ENCODE results near the gene KDELR3.

Gene KDELR3

GRCh38 chr22:38461057-38461413 lies 6.9 kb upstream of the KDELR3 start:
- no peaks in the 10 kb centered on the region for H3K36me3 ChIP-seq (ENCODE audit: control insufficient read depth in 1 of 2, insufficient read depth in 2 of 2, low read length in 2 of 2)
- H3K4me3 ChIP-seq (ENCODE audit: low read depth, low read length), result no peak overlapping the region
- H3K9me3 ChIP-seq (ENCODE audit: insufficient read depth, low read depth, low read length), result peaks cover 2% of the 10 kb centered on the region
- no peak overlapping the region for H4K12ac ChIP-seq (ENCODE audit: low read depth, low read length)
- H3K27me3 ChIP-seq (ENCODE audit: insufficient read depth, low read length), result no peaks in the 10 kb centered on the region
- H4K91ac ChIP-seq (ENCODE audit: low read depth, low read length), result no peak overlapping the region
- no peak overlapping the region for H3K14ac ChIP-seq (ENCODE audit: low read length)
- H4K8ac ChIP-seq (ENCODE audit: low read depth, low read length), result no peak overlapping the region
- no peak overlapping the region for H2BK5ac ChIP-seq (ENCODE audit: low read depth, low read length, poor library complexity)
- H2AFZ ChIP-seq (ENCODE audit: insufficient read depth, low read length, poor library complexity), result no peak overlapping the region
- no peak overlapping the region for H3K23ac ChIP-seq (ENCODE audit: low read length)
- H2BK120ac ChIP-seq (ENCODE audit: insufficient read depth, low read length, poor library complexity), result no peak overlapping the region
- H3K4me1 ChIP-seq (ENCODE audit: control insufficient read depth in 1 of 2, insufficient read depth in 2 of 2, low read length in 2 of 2), result peaks cover 0 to 9% of the 10 kb centered on the region in 2 experiments
- DNase-seq, result no peak
- no peaks in the 10 kb centered on the region for H3K79me2 ChIP-seq (ENCODE audit: control insufficient read depth, insufficient read depth, low read length, poor library complexity)
- H2AK5ac ChIP-seq (ENCODE audit: low read length), result no peak overlapping the region
- no peak overlapping the region for H3K4ac ChIP-seq (ENCODE audit: low read depth, low read length)
- H3K4me2 ChIP-seq (ENCODE audit: low read length), result peak overlapping the region; percentile 22
- H3K79me1 ChIP-seq (ENCODE audit: low read length), result no peaks in the 10 kb centered on the region
- no CpG with 5 or more reads among the region's 9 CpGs for WGBS (ENCODE audit: extremely low coverage, insufficient coverage, insufficient read length)
- no peak overlapping the region for H3K27ac ChIP-seq (ENCODE audit: low read depth, low read length)
- no peak overlapping the region for H3K9ac ChIP-seq (ENCODE audit: low read length)
- no peak overlapping the region for H3K18ac ChIP-seq (ENCODE audit: low read length)
- no peak overlapping the region for H2BK12ac ChIP-seq (ENCODE audit: low read length)

- peak; percentile 68 to 86 for DNase-seq
- Histone ChIP-seq H3K36me3 (ENCODE audit: control insufficient read depth in 1 of 2, insufficient read depth in 2 of 2, low read length in 2 of 2) (no peaks in the 10 kb centered on the region), H3K18ac (ENCODE audit: low read length) (no peak overlapping the region), H3K4me1 (ENCODE audit: control insufficient read depth in 1 of 2, insufficient read depth in 2 of 2, low read length in 2 of 2) (peaks cover 0 to 9% of the 10 kb centered on the region in 2 experiments), H4K8ac (ENCODE audit: low read depth, low read length) (no peak overlapping the region), H3K9ac (ENCODE audit: low read length) (no peak overlapping the region), H3K9me3 (ENCODE audit: insufficient read depth, low read depth, low read length) (peaks cover 2% of the 10 kb centered on the region), H3K23ac (ENCODE audit: low read length) (no peak overlapping the region), H3K14ac (ENCODE audit: low read length) (no peak overlapping the region), H3K4me3 (ENCODE audit: low read depth, low read length) (no peak overlapping the region), H3K27me3 (ENCODE audit: insufficient read depth, low read length) (no peaks in the 10 kb centered on the region), H2AFZ (ENCODE audit: insufficient read depth, low read length, poor library complexity) (no peak overlapping the region), H3K4me2 (ENCODE audit: low read length) (peak overlapping the region; percentile 22), H2AK5ac (ENCODE audit: low read length) (no peak overlapping the region), H4K91ac (ENCODE audit: low read depth, low read length) (no peak overlapping the region), H3K4ac (ENCODE audit: low read depth, low read length) (no peak overlapping the region), H2BK120ac (ENCODE audit: insufficient read depth, low read length, poor library complexity) (no peak overlapping the region), H3K79me2 (ENCODE audit: control insufficient read depth, insufficient read depth, low read length, poor library complexity) (no peaks in the 10 kb centered on the region), H2BK5ac (ENCODE audit: low read depth, low read length, poor library complexity) (no peak overlapping the region), H2BK12ac (ENCODE audit: low read length) (no peak overlapping the region), H3K79me1 (ENCODE audit: low read length) (no peaks in the 10 kb centered on the region), H4K12ac (ENCODE audit: low read depth, low read length) (no peak overlapping the region), H3K27ac (ENCODE audit: low read depth, low read length) (no peak overlapping the region)
- no CpG with 5 or more reads among the region's 51 CpGs for WGBS (ENCODE audit: extremely low coverage, insufficient coverage, insufficient read length)
Measured at GRCh38 chr22:38461414-38462081, 6.3 kb upstream of the KDELR3 start.

GRCh38 chr22:38462960-38463784 lies 4.7 kb upstream of the KDELR3 start:
- H3K9me3 ChIP-seq (ENCODE audit: insufficient read depth, low read depth, low read length), result peaks cover 2% of the 10 kb centered on the region
- no CpG with 5 or more reads among the region's 28 CpGs for WGBS (ENCODE audit: extremely low coverage, insufficient coverage, insufficient read length)
- no peak overlapping the region for H4K91ac ChIP-seq (ENCODE audit: low read depth, low read length)
- peaks cover 5% of the 10 kb centered on the region for H3K79me1 ChIP-seq (ENCODE audit: low read length)
- no peak overlapping the region for H2BK5ac ChIP-seq (ENCODE audit: low read depth, low read length, poor library complexity)
- H2BK12ac ChIP-seq (ENCODE audit: low read length), result no peak overlapping the region
- H3K4ac ChIP-seq (ENCODE audit: low read depth, low read length), result no peak overlapping the region
- H4K12ac ChIP-seq (ENCODE audit: low read depth, low read length), result no peak overlapping the region
- no peaks in the 10 kb centered on the region for H3K27me3 ChIP-seq (ENCODE audit: insufficient read depth, low read length)
- H3K23ac ChIP-seq (ENCODE audit: low read length), result no peak overlapping the region
- H2BK120ac ChIP-seq (ENCODE audit: insufficient read depth, low read length, poor library complexity), result no peak overlapping the region
- H3K4me2 ChIP-seq (ENCODE audit: low read length), result peak overlapping the region; percentile 38
- peaks cover 4 to 14% of the 10 kb centered on the region in 2 experiments for H3K4me1 ChIP-seq (ENCODE audit: control insufficient read depth in 1 of 2, insufficient read depth in 2 of 2, low read length in 2 of 2)
- peaks cover 6% of the 10 kb centered on the region for H3K79me2 ChIP-seq (ENCODE audit: control insufficient read depth, insufficient read depth, low read length, poor library complexity)
- no peak overlapping the region for H3K9ac ChIP-seq (ENCODE audit: low read length)
- H2AFZ ChIP-seq (ENCODE audit: insufficient read depth, low read length, poor library complexity), result peak overlapping the region; percentile 40
- H3K4me3 ChIP-seq (ENCODE audit: low read depth, low read length), result no peak overlapping the region
- H3K18ac ChIP-seq (ENCODE audit: low read length), result no peak overlapping the region
- H3K14ac ChIP-seq (ENCODE audit: low read length), result no peak overlapping the region
- no peak overlapping the region for H2AK5ac ChIP-seq (ENCODE audit: low read length)
- no peaks in the 10 kb centered on the region for H3K36me3 ChIP-seq (ENCODE audit: control insufficient read depth in 1 of 2, insufficient read depth in 2 of 2, low read length in 2 of 2)
- H3K27ac ChIP-seq (ENCODE audit: low read depth, low read length), result no peak overlapping the region
- peak overlapping the region; percentile 14 for H4K8ac ChIP-seq (ENCODE audit: low read depth, low read length)
- peak; percentile 40 to 73 for DNase-seq

GRCh38 chr22:38464992-38465672 lies 2.8 kb upstream of the KDELR3 start:
- no peak for DNase-seq
- Histone ChIP-seq H3K18ac (ENCODE audit: low read length) (no peak overlapping the region), H3K79me1 (ENCODE audit: low read length) (peaks cover 6% of the 10 kb centered on the region), H3K4ac (ENCODE audit: low read depth, low read length) (no peak overlapping the region), H3K14ac (ENCODE audit: low read length) (no peak overlapping the region), H2AK5ac (ENCODE audit: low read length) (no peak overlapping the region), H3K79me2 (ENCODE audit: control insufficient read depth, insufficient read depth, low read length, poor library complexity) (peaks cover 6% of the 10 kb centered on the region), H4K8ac (ENCODE audit: low read depth, low read length) (no peak overlapping the region), H3K4me1 (ENCODE audit: control insufficient read depth in 1 of 2, insufficient read depth in 2 of 2, low read length in 2 of 2) (peaks cover 7 to 19% of the 10 kb centered on the region in 2 experiments), H3K9ac (ENCODE audit: low read length) (no peak overlapping the region), H3K36me3 (ENCODE audit: control insufficient read depth in 1 of 2, insufficient read depth in 2 of 2, low read length in 2 of 2) (no peaks in the 10 kb centered on the region), H3K9me3 (ENCODE audit: insufficient read depth, low read depth, low read length) (peaks cover 2% of the 10 kb centered on the region), H4K91ac (ENCODE audit: low read depth, low read length) (no peak overlapping the region), H2BK120ac (ENCODE audit: insufficient read depth, low read length, poor library complexity) (no peak overlapping the region), H3K23ac (ENCODE audit: low read length) (no peak overlapping the region), H3K27ac (ENCODE audit: low read depth, low read length) (no peak overlapping the region), H3K27me3 (ENCODE audit: insufficient read depth, low read length) (no peaks in the 10 kb centered on the region), H2BK5ac (ENCODE audit: low read depth, low read length, poor library complexity) (no peak overlapping the region), H2AFZ (ENCODE audit: insufficient read depth, low read length, poor library complexity) (no peak overlapping the region), H3K4me3 (ENCODE audit: low read depth, low read length) (no peak overlapping the region), H2BK12ac (ENCODE audit: low read length) (no peak overlapping the region), H4K12ac (ENCODE audit: low read depth, low read length) (no peak overlapping the region), H3K4me2 (ENCODE audit: low read length) (no peak overlapping the region)
- WGBS (ENCODE audit: extremely low coverage, insufficient coverage, insufficient read length), result no CpG with 5 or more reads among the region's 10 CpGs
